HG03342 (cell line): Measurements from ENCODE around the gene RPL39L.
"Not testable (repeated sequence)": the region's sequence is repeated elsewhere in the genome, so short reads cannot be mapped to it uniquely, and the experiment has no call there.

ENCODE experiments used
- ATAC-seq: cut with Tn5 transposase; IDR thresholded peaks from one replicate; pipeline ENCODE4 v1.9.1; 2021; ENCODE audit warnings: mild to moderate bottlenecking, moderate library complexity; ENCODE audit not compliant: unreplicated experiment

Gene RPL39L

DNA sequence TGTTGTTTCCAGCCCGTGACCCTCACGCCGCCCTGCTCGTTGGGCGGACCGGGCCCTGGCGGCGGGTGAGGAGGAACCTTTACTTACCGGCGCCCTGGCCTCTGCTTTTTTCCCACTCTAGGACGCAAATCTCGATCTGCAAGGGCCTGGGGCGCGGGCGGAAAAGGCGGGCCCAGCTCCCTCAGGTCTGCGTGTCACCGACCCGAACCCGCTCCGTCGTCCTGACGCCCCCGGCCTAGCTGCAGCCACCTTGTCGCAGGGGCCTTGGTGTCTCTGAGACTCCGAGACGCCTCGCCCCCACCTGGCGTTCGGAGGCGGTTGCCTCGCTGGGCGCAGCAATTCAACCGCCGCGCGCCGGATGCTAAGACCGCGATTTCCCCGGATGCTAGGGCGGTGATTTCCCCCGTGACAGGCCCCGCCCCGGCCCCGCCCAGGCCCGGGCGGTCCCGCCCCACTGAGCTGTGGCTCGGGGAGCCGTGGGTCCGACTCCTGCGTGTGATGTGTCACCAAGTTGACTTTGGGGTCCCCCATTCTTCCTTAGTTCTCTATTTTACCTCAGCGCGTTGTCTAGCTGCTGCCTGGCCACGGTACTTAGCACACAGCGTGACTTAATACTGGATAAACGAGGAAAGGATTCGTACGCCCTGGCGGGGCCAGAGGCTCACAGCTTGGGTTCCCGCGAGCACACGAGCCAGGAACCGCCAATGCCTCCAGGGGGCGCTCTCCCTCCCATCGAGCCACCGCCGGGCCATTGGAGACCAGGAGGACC is at the start of gene RPL39L:
TSS of gene RPL39L (minus strand) at position 371 of the 769 bp plus-strand sequence. CDS start 18,196 bp downstream, outside the sequence.
- ATAC-seq, result peak; percentile 97

DNA sequence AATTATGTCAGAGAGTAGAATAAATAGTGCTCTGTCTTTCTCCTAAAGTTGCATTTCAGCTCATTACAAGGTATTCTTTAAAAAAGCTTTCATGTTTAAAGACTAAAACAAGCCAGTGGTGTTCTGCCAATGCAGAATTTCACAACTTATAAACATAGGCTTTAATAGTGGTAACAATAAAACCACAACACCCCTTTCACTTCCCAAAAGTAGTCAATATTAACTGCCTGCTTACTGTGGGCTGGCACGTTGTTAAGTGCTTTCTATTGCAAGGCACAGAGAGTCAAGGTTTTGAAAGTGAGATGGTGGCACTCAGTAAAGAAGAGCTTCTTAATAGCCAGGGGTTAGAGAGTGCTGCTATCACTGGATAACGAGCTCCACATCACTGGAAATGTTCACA is 49.6 kb upstream of the RPL39L start:
- no peak for ATAC-seq

DNA sequence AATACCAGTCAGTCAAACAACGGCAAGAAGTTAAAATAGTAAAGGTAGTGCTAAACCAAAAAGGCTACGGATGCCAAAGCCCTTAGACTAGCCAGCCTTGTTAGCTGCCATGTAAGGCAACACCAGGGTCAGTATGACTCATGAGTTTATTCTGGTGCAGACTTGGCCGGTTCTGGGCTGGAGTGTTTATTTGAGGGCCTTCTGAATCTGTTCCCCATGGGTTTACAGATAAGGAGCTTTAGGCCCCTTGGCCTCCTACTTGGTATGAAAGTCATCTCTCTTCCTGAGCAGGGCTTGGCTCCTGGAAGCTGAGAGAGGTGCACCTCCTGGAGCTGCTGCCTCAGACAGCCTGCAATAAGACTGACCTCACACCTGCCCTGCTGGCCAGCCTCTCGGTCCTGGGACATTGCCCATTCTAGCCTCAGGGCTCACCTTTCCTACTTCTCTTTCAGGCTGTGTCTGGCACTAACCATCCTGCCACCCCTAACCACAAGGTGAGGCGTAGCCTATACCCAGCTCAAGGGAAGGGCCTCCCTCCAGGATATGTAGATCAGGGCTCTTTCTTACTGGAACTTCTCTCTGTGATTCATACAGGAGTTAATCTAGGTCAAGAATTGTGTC is 47.6 kb upstream of the RPL39L start:
- ATAC-seq, result no peak

DNA sequence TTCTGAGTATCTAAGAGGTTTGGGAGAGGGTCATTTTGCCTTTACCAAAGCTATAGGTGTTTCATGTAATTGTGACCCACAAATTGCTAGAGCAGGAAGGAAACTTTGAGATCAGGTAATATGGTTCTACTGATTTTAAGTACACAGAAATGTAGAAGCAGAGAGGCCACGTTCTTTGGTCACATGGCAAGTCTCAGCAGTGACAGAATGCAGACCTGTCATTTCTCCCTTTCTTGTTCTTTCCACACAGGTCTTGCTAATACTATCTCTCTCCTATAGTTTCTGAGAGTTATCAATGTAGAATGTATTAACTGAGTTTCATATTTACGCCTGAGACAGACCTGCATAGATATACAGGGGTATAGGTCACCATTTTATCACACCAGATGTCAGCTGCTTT is 47.1 kb upstream of the RPL39L start:
- no peak for ATAC-seq

DNA sequence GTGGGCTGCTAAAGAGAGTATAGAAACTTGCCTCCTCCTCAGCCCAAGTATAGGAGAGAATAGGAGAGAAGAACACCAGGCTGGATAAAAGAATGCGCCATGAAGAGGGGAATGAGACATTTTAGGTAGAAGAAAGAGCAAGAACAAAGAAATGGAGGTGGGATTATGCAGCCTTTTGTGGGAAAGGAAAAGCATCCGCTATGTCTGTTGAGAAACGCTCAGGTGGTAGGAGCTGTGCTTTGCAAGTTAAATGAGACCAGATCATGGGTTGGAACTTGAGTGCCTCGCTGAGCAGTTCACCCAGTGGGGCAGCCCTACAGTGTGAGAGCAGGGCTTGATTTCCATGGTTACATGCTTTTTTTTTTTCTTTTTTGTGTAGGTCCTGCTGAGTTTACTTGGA is 46.5 kb upstream of the RPL39L start:
- no peak for ATAC-seq

DNA sequence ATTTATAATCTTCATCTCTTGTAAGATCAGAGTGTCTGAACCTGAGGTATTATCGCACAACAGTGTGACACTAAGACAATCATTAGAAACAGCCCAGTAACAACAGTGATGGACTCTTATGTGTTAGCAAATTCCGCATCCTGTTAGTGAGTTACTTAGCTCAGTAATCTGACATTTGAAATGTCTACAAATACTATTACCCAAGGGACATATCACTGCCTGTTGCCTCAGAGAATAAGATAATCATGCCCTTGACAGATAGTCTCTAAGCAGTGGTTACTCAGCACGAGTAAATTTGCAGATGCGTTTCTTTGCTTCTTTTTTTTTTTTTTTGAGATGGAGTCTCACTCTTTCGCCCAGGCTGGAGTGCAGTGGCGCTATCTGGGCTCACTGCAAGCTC is 44.6 kb upstream of the RPL39L start:
- no peak for ATAC-seq

DNA sequence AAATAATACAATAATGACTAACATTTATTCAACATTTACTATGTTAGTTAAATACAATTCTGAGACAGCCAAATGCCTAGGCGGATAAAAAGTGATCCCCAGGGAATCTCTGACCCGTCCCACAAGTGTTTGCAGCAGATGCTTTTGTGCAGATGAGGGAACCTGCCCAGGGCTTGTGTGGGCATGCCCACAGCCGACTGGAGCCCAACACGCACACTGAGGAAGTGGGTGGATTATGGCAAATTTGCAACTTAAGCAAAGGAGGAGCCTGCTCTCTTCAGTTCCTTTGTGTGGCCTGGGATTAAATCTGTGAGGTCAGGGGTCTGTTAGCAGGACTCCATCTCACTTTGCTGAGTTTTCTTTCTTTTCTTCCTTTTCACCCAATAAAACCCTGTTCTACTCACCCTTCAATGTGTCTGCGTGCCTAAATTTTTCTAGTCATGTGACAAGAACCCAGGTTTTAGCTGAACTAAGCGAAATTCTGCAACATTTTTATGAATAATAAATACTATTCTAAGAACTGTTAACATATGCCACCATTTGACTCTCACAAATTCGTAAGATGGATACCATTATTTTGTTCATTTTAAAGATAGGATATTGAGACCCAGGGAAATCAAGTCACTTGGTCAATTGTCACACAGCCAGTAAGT is 44.0 kb upstream of the RPL39L start:
- ATAC-seq, result no peak

DNA sequence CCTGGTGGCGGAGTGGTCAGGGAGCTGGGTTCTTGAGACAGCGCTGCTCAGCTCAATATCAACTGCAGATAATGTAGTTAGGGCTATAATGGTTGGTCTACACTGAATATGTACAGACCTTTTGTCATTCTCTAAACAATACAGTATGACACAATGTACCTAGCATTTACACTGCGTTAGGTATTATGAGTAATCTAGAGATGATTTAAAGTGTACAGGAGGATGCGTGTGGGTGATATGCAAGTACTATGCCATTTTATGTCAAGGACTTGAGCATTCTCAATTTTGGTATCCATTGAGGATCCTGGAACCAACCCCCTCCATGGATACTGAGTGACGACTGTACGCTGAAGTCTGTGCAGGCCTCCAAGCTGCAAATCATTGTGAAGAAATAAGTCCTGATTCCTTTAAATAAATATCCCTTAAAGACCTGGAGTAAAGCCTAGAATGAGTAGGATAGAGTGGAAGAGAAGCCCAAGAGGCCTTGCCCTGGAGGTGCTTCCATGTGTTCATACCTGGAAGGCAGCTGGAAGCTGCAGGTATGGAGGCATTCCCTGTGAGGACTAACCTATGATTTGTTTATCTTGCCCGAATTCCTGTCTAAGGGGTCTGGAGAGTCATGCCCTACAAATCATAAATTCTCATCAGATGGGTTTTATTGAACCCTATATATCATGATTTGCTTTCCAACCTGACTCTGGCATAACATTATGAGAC is 42.3 kb upstream of the RPL39L start:
- no peak for ATAC-seq

DNA sequence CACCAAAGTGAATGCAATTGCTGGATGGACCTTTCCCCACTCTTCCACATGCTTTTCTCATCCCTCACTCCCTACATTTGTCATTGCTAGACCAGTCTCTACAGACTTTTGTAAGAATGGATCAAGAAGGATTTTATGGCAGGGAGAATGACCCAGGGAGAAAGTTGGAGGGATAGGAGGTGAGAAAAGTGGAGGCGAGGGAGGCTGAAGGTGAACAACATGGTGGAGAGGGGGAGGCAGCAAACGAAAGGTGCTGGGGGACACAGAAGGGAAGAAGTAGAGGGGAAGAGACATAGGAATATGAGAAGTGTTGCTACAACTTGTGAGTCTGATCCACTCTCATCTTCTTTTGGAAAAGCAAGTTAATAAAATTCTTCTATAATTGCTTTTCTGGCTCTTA is 33.6 kb upstream of the RPL39L start:
- ATAC-seq, result no peak

DNA sequence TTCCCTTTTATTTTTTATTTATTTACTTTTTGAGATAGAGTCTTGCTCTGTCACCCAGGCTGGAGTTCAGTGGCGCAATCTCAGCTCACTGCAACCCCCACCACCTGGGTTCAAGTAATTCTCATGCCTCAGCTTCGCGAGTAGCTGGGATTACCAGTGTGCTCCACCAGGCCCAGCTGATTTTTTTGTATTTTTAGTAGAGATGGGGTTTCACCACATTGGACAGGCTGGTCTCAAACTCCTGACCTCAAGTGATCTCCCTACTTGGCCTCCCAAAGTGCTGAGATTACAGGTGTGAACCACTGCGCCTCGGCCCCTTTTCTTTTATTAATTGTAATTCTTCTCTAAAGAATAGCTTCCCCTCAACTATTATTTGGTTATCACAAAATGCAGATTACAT is 31.6 kb upstream of the RPL39L start:
- ATAC-seq, result not testable (repeated sequence)

DNA sequence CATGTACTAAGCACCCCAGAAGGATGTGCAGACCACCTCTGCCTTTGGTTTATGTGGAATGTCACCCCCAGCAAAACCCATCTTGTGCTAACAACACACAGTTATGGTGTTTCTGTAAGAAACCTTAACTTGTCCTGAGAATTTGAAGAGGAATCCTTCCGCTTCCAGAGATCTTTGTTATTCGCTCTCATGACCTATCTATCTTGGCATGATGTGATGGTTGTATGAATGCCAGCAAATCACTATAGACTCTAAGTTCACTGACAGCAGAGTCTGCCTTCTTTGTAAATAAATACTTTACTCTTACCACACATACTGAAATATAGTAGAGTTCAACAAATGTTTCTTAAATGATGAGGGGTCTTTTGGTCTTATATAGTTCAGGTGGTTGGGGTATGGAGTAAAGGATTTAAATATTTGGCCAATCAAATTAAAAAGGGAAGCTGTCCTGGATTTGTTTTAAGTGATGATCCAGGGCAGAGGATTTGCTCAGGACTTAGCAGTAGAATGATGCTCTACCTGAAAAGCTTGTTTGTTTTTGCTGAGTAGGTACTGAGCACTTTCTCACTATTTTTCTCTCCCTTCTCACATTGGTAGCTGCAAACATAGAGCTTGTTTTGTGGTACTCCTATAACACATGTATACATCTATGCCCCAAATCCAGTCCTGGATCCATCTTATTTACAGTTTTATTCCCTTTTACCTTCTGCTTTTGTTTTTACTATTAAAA is 30.1 kb upstream of the RPL39L start:
- ATAC-seq, result no peak

DNA sequence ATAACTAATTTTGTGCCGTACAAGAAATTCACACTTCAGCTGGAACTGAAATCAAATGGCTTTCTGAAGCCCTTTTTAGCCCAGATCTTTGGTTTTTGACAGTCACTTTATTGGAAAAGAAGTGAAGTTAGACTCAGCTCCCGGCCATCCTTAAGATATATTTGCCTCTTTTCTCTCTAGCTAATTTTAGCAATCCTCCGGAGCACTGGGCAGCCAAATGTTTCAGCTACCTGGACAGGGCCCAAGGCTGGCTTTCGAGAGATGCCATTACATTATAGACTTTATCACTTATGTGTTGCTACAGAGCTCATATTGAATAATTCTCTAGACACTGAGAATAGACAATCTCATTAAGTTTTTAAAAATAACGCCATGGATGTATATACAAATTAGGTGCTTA is 28.5 kb upstream of the RPL39L start:
- ATAC-seq, result no peak

DNA sequence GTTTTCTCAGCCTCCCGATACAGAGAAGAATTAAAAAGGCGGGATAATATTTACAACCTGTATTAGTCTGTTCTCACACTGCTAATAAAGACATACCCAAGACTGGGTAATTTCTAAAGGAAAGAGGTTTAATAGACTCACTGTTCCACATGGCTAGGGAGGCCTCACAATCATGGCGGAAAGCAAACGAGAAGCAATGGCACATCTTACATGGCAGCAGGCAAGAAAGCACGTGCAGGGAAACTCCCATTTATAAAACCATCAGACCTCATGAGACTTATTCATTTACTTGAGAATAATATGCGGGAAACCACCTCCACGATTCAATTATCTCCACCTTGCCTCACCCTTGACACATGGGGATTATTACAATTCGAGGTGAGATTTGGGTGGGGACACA is 27.5 kb upstream of the RPL39L start:
- no peak for ATAC-seq

DNA sequence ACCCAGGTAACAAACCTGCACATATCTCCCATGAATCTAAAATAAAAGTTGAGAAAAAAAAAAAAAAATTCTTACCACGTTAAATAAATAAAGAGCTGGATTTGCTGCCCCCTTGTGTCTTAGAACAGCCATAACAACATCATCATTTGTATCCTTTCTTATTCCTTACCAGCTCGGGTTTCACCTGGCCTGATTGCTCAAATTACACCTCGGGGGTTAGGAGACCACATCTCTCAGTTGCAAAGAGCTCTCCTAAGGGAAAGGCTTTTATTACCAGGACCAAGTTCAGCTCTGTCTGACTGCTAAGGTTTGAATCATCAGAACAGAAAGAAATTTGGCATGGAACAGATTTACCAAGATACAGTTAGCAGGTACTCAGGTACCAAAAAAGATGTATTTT is 25.8 kb upstream of the RPL39L start:
- ATAC-seq, result no peak

DNA sequence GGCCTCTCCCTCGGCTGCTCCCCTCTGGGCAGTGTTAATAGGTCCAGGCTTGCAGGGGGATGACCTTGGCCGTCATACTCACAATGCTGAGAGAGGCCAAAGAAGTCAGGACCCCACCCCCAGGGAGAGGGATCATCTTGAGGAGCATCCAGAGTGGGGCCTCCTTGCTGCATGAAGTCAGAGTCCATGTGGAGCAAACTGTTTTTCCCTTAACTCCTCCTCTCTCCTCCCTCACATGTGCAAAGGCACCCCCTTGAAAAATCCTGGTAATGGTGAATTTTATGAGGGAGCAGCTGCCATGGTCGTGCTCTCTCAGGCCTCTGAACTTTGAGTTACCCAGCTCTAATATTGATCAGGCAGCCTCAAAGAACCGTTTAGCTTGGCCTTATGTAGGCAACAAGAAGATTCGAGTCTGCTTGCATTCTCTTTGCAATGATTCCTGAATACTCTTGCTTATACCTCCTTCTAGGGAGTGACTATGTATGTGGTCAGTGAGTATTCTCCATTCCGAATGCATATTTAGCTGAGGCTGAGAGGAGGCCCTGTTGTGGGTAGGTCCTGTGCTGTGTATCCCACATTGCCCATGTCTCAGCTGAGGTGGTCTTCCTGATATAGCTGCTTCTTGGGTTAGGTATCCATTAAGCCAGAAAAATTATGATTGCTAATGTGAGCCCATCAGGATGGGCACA is 23.1 kb upstream of the RPL39L start:
- no peak for ATAC-seq

DNA sequence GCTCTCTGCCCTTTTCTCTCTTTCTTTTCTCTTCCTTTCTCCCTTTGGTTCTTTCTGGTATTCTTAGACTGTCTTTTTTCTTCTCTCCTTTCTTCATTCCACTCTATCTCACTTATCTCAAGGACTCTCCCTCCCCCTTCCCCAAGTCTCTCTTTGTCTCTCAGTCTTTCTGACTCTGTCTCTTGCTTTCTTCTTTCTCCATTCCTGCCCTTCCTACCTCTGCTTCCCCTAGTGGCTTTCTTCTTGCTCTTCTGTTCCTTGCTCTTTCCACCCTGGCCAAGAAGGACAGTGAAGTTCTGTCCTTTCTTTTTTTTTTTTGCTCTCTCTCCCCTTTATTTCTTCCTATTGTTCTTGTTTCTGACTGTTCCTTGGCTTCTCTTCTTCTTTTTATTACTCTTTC is 22.3 kb upstream of the RPL39L start:
- no peak for ATAC-seq

DNA sequence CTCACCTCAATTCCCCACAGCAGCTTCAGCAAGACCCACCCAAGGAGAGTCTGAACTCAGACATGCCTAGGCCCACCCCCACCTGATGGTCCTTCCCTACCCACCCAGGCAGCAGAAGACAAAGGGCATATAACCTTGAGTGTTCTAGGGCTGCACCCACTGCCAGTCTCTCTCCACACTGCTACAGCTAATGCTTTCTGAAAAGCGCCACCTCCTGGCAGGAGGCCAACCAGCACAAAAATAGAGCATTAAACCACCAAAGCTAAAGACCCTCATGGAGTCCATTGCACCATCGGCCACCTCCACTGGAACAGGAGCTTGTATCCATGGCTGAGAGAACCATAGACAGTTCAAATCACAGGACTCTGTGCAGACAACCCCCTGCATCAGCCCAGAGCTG is 11.3 kb upstream of the RPL39L start:
- no peak for ATAC-seq

DNA sequence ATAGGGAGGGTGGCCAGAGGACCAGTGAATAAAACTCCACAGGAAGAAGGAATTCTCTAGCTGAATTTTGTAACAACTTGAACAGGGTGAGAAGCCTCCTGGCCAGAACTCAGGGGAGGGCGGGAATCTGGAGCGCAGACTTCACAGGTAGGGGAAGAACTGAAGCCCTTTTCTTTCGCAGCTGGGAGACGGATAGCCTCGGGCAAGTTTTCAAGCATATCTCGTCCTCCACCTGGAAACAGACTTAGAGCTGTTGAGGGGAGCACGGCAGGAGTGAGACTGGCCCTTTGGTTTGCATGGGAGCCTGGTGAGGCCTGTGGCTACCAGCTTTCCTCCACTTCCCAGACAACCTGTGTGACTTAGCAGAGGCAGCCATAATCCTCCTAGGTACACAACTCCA is 10.9 kb upstream of the RPL39L start:
- no peak for ATAC-seq

DNA sequence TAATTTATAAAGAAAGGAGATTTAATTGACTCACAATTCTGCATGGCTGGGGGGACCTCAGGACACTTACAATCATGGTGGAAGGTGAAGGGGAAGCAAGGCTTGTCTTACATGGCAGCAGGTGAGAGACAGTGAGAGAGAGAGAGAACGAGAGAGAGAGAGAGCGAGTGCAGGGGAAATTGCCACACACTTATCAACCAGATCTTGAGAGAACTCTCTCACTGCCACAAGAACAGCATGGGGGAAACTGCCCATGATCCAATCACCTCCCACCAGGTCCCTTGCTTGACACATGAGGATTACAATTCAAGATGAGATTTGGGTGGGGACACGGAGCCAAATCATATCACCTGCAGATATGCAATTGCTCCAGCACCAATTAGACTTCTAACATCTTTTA is 7.1 kb upstream of the RPL39L start:
- no peak for ATAC-seq

DNA sequence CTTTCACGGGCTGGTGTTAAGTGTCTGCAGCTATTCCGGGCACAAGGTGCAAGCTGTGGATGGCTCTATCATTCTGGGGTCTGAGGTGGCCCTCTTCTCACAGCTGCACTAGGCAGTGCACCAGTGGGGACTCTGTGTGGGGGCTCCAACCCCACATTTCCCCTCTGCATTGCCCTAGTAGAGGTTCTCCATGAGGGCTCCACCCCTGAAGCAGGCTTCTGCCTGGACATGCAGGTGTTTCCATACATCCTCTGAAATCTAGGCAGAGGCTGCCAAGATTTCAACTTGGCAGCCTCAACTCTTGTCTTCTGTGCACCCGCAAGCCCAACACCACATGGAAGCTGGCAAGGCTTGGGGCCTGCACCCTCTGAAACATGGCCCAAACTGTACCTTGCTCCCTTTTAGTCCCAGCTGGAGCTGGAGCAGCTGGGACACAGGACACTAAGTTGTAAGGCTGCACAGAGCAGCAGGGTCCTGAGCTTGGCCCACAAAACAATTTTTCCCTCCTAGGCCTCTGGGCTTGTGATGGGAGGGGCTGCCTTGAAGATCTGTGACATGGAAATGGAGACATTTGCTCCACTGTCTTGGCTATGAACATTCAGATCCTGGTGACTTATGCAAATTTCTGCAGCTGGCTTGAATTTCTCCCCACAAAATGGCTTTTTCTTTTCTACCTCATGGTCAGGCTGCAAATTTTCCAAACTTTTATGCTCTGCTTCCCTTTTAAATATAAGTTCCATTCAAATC is 6.0 kb upstream of the RPL39L start:
- ATAC-seq, result no peak
